Stimulated activated CD8-positive, alpha-beta memory T cell treated with anti-CD3 and anti-CD28 coated beads, Interleukin-12 subunit alpha, Interleukin-12 subunit beta, amount 100 ng/mL, for 24 hours (primary cell): ENCODE results near the gene DPH6.
"Not testable (repeated sequence)": the region's sequence is repeated elsewhere in the genome, so short reads cannot be mapped to it uniquely, and the experiment has no call there.

Source experiments
- DNase-seq: peaks from one replicate; pipeline ENCODE4 v3.0.0-alpha.2; 2020; ENCODE audit errors: extremely low read depth

DPH6 gene

GRCh38 chr15:35485411-35485810 is 60.6 kb downstream of the DPH6 start:
- DNase-seq: no peak

DNA sequence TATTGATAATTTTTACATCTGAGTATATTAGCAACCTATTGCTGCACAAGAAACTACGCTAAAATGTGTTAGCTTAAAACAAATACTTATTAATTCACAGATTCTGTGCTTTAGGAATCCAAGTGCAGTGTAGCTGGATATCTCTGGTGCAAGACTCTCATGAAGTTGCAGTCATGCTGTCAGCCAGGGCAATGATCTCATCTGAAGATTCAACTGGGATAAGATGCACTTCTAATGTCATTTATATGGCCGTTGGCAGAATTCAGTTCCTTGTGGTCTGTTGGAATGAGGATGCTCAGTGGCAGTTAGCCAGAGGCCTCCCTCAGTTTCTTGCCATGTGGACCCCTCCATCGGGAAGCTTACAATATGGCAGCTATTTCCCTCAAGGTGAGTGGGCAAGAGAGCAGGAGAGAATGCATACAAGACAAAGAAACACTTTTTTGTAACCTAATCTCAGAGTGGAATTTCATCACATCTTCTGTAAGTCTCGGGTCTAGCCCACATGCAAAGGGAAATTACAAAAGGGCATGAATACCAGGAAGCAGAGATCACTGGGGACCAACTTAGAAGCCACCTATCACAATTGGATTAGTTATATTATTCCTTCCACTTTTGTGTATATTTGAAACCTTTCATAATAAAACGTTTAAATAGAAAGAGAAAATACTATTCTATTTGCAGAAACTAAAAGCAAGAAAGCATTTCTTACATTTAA is 61.6 kb downstream of the DPH6 start:
- DNase-seq: no peak

- no peak for DNase-seq
Observed at GRCh38 chr15:35481992-35482391, 64.0 kb downstream of the DPH6 start.

DNA sequence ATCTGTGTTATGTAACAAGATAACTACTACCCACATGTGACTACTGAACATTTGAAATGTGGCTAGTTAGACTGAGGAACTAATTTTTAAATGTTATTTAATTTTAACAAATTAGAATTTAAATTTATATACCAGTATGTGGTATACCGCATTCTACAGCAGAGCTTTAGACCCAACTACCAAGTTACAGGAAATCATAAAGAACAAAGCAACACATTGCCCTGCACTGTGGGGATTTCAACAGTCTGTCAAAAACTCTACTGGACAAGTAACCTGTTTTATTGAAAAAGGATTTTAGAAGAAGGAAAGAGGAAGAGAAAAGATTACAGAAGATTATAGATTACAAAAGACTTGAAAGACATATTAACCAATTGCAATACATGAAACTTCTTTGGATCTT is 64.9 kb downstream of the DPH6 start:
- DNase-seq: no peak

DNA sequence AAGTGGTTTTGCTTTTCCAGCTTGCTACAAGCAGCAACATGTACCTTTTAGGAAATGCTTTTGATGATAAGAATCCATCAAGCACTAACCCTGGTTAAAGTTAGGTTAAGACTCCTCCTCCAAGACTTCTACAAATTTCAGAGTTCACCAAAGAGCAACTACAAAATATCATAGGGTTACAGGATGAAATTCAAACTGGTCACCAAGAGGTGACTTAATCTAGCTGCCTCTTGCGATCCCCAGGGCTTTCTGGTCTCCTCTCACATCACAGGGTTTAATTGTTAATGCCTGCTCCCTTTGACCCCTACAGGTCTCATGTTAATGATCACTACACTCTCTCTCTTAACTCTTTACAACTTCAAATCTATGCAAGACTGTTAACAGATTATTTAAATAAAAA is 66.5 kb downstream of the DPH6 start:
- no peak for DNase-seq

DNA sequence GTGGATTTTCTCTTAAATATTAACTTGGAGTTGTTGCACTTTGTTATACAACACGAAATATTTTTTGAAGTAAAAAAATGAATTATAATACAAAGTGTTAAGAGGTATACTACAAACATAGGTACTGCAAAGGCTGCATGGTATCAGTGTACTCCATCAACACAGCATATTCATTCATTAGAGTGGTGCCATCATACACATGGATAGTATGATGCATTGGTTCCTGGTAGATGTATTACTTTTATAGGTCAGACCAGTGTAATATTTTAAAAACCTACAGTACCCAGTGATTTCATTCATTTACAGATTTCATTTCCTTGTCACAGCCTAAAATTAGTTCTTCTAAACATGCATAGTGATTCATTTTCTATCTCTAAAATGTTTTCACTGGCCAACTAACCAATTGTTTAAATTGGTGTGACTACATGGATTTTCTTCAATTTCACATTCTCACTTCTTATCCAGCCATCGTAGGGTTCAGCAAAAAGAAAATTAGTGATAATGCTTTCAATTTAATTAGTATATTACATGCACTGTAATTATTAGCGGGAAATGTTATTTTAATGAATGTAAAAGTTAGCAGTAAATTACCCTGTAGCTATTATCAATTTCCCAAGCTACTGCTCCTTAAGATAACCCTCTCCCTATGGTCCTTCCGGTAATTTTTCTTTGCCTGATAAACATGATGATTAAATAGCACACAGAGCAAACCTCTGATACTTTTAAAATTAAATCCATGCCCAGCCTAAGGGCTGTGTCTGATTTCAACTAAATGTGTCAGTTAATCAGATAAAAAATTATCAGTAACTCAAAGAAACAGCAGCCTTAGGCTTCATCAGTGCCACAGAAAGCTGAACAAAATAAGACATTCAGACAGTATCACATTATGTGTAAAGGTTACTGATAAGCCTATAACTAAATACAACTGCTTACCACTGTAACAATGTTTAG is 68.4 kb downstream of the DPH6 start:
- DNase-seq: no peak

DNA sequence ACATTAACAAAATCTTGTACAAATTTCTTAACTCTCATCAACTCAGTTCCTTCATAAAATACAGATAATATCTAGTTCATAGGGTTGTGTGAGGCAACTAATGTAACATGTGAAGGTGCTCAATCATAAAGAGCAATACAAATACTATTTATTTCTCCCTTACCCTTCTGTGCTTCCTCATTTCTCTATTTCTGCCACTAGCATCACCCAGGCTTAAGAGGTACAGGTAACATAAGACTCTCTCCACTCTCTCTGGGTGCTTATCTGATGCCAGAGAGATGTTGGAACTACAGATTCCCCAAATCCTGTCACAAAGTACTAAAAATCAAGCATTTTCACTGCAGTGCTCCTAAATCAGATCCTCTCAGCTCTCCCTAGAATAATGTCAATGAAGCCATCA is 74.9 kb downstream of the DPH6 start:
- DNase-seq: no peak

- DNase-seq: no peak
Observed at GRCh38 chr15:35470441-35470840, 75.5 kb downstream of the DPH6 start.

GRCh38 chr15:35466476-35466875 is 79.5 kb downstream of the DPH6 start:
- no peak for DNase-seq

DNA sequence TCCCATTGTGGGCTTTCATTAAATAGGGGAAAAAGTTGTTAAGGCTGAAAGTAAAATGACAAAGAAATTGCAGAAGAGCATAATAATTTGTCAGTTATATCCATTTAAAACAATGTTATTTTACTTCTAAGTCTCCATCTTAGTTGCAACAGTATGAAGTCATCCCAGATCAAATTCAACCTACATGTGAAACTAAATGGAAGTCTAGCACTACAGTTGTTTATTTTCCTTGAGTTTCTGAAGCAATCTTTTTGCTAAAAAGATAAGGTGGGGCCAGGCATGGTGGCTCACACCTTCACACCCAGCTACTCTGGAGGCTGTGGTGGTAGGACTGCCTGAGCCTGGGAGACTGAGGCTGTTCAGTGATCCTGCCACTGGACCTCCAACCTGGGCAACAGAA is 80.2 kb downstream of the DPH6 start:
- no peak for DNase-seq

DNA sequence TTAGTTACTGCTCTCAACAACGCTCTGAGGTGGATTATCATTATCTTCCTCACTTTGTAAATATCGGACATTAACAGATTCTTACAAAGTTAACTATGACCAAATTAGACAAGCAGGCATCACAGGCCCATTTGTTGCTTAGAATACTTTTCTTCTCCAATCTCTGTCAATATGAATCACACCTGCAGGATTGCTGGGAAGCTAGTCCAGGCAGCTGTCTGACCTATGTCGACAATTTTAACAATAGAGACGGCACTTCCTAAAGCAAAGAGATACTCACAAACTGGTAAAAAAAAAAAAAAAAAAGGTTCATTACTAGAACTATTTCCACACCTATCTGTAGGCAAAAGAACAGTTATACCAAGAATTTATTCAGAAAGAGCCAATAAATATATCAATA is 85.3 kb downstream of the DPH6 start:
- no peak for DNase-seq

DNA sequence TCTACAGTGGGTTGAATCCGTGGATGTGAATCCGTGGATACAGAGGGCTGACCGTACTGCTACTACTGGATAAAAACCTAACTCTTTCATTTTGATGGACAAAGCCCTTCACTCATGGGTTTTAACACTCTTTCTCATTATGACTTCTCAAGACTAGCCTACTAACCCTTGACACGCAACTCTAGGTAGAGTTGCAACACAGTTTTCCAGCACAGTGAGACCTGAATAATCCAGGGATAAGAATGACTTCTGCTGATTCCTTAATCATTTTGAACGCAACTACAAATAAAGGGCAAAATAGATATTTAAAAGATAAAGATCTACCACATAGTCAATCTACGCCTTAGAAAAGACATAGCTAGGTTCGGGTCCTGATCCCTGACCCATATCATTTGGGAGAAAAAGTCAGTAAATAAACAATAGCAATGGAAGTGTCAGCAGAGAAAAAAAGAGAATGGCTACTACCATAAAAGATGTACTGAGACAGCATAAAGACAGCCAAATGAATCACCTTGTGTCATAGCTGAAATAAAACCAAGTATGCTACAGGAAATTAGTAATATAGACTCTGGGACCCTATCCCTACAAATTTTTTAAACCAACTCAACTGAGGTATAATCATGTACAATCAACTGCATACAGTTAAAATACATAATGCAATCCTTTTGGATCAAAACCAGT is 87.6 kb downstream of the DPH6 start:
- DNase-seq: no peak

DNA sequence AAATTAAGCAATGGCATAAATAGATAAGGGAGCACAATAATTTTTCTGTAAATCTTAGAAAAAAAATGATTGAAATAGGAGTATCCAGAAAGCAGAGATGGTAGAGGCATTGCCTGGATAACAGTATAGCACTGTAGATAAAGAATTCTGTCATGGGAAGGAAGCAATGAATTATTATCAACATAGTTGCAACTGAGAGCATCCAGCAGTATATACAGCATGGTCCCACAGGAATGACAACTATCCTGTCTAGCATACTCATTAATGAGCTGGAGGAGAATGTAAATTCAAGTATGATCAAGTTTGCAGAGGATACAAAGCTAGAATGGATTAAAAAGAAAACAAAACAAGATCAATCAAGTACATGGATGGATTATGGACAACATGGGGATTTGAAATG is 90.8 kb downstream of the DPH6 start:
- no peak for DNase-seq

- DNase-seq: no peak
Observed at GRCh38 chr15:35450492-35450891, 95.5 kb downstream of the DPH6 start.

DNA sequence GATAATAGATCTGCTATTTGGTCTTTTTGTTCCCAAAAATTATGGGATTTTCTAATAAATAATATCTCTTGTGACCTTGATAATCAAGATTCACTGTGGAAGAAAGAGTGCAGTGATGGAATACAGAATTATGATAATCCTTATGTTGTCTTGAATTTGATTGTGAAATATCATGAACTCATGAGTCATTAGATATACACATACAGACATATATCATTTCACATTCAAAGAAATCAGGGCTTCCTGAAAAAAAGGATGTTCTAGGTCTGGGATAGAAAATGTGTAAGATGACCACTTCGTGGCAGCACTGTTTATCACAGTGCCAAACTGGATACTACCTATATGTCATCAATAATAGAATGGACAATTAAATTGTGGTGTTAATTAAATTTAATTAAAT is 97.7 kb downstream of the DPH6 start:
- DNase-seq: no peak

GRCh38 chr15:35445891-35446290 is 100.1 kb downstream of the DPH6 start:
- no peak for DNase-seq

GRCh38 chr15:35444557-35445204 is 101.3 kb downstream of the DPH6 start:
- no peak for DNase-seq

GRCh38 chr15:35443376-35443775 is 102.6 kb downstream of the DPH6 start:
- DNase-seq: no peak

- no peak for DNase-seq
Observed at GRCh38 chr15:35442742-35443141, 103.2 kb downstream of the DPH6 start.

- DNase-seq: not testable (repeated sequence)
Observed at GRCh38 chr15:35441279-35441678, 104.7 kb downstream of the DPH6 start.

DNA sequence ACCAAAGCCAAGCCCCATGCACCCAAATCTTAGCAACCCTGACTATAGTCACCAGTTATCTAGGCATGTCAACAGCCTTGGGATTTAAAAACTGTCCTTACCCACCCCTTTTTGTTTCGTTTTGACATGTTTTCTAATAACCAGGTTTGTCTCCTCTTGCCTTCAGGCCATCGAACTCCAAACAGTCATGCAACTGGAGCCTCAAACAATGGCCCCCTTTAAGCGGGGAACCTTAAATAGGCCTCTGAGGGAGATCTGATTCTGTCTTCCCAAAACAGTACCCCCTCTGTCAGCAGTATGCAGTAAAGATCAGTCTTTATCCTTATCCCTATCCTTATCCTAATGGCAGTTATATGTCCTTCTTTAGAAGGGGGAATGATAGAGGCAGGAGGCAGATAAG is 105.7 kb downstream of the DPH6 start:
- DNase-seq: no peak

GRCh38 chr15:35439291-35439690 is 106.7 kb downstream of the DPH6 start:
- DNase-seq: no peak
